AG09309 (cell line): ENCODE data around the gene AGR3.

Experiments
- DNase-seq: peaks from one replicate; pipeline ENCODE4 v3.0.0-alpha.2; 2010; ENCODE audit warnings: low read depth
- H3K4me3 ChIP-seq: 2 replicates; pipeline ENCODE4 v1.5.1; 2011; ENCODE audit warnings: mild to moderate bottlenecking, low read depth, low read length, moderate library complexity; ENCODE audit not compliant: control insufficient read depth
- TF ChIP-seq, protein P1 (sequence below): IDR thresholded peaks from 2 replicates; pipeline ENCODE4 v1.5.1; 2011; ENCODE audit warnings: mild to moderate bottlenecking, low read depth, low read length, inconsistent platforms; ENCODE audit not compliant: insufficient read depth, control insufficient read depth; ENCODE audit errors: missing control alignments

AGR3 gene

DNA sequence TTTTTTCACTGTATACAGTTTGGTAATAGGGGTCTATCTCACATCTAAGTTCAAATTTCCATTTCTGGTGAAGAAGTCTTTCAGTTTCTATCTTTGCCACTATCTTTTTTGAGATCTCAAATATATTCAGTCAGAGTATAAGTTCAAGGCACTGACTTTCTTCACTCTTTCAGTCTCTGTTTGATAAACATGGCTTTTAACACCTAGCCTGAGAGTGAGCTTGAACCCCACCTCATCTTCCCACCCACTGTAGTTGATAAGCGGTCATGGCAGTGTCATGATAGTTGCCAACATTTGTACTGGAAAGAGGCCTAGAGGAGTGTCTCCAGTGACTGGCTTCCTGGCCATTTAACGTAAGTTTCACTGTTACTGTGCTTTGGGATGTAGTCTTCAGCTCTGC lies 41.2 kb upstream of the AGR3 start:
- DNase-seq = no peak
- TF ChIP-seq, protein P1, sequence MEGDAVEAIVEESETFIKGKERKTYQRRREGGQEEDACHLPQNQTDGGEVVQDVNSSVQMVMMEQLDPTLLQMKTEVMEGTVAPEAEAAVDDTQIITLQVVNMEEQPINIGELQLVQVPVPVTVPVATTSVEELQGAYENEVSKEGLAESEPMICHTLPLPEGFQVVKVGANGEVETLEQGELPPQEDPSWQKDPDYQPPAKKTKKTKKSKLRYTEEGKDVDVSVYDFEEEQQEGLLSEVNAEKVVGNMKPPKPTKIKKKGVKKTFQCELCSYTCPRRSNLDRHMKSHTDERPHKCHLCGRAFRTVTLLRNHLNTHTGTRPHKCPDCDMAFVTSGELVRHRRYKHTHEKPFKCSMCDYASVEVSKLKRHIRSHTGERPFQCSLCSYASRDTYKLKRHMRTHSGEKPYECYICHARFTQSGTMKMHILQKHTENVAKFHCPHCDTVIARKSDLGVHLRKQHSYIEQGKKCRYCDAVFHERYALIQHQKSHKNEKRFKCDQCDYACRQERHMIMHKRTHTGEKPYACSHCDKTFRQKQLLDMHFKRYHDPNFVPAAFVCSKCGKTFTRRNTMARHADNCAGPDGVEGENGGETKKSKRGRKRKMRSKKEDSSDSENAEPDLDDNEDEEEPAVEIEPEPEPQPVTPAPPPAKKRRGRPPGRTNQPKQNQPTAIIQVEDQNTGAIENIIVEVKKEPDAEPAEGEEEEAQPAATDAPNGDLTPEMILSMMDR = no peak
- no peak overlapping the region for H3K4me3 ChIP-seq

DNA sequence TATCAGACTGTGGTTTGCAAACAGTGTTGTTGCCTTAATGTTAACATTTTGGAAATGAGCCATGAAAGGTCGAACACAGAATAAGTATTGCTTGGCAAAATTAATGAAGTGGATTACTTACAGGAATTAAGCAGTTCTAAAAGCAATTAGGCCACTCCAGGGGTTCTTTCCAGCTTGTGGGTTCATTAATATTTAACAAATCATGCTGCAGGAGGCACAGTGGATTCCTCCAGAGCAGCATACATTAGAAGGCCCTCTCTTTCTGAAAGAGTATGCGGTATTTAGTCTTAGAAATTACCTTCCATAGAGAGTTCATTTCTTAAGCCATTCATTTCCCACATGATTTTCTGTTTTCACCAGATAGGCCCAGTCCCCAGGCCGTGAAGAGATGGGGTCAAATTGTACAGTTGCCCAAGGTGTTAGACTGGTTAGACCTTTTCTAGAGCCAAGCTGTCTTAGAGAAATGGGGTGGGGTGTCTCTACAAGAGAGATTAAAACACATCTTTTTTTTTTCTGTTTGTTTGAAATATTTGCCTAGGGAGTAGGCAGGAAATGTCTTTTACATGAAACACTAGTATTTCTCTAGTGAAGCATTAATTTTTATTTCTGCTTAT lies 40.0 kb upstream of the AGR3 start:
- TF ChIP-seq, protein P1 = no peak
- no peak for DNase-seq
- no peak overlapping the region for H3K4me3 ChIP-seq

DNA sequence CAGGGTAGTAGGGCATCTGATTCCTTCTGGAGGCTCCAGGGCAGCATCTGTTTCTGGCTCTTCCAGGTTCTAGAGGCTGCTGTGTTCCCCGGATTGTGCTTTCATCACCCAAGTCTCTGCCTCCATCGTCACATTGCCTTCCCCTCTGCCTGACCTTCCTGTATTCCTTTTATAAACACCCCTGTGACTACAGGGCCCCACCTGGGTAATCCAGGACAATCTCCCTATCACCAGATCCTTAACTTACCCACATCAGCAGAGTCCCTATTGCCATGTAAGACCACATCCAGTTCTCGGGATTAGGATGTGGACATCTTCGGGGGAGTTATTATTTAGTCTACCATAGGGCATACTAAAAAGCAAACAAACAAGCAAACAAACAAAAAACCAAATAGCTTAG lies 39.4 kb upstream of the AGR3 start:
- H3K4me3 ChIP-seq = no peak overlapping the region
- TF ChIP-seq, protein P1 = no peak
- DNase-seq = no peak

DNA sequence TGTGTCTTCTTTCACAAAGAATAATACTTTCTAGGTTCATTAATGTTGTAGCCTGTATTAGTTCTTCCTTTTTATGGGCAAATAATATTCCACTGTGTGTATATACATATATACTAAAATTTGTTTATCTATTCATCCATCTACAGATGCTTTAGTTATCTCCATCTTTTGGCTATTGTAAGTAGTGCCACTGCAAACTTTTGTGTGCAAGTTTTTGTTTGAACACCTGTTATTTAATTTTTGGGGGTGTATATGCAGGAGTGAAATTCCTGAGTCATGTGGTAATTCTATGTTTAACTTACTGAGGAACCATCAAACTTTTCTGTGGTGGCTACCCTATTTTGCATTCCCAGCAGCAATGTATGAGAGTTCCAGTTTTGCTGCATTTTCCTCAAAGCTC lies 37.7 kb upstream of the AGR3 start:
- TF ChIP-seq, protein P1 = no peak
- DNase-seq = no peak
- H3K4me3 ChIP-seq = no peak overlapping the region

DNA sequence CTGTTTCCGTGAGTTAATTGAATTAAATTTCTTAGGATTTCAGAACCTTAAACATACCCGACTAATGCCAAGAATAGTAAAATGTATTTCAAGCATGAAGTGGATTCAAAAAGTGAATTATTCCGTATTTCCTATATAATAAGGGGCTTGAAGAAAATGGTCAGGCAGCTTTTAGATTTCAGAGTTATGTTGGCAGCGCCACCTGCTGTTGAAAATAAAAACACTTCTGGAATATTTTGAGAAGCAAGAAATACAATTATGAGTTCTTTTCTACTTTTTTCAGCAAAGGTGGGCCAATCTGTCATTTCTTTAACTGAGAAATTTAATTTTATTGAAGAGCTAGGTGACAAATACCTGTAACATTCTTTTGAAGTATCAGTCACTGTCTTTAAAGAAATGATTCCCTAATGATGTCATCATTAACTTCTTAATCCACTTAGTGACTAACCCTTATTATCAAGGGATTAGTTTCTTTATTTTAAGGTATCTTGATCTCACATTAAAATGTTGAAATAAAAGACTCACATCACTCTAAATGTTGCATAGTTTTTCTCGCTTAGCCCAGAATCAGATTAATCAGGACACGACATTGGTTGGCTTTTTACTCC lies 36.6 kb upstream of the AGR3 start:
- TF ChIP-seq, protein P1 = peak; percentile 51
- no peak for DNase-seq
- no peak overlapping the region for H3K4me3 ChIP-seq

DNA sequence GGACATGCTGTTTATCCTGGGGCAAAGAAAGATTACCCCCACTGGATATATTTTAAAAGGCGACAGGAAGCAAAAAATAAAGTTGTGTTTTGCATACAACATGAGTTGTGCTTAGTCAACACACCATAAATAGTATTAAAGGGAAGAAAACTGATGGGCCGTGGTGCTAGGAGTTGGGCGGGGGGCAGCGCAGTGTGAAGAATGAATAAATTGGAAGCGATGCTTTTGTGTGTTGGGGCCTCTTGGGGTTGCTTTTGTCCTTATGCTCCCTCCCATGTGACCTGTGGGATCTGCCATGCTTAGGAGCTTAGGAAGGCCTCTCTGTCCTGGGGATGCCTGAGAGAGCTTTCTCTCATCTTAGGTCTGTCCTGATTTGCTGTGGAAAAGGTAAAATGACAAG lies 35.0 kb upstream of the AGR3 start:
- no peak for DNase-seq
- H3K4me3 ChIP-seq = no peak overlapping the region
- TF ChIP-seq, protein P1 = no peak

DNA sequence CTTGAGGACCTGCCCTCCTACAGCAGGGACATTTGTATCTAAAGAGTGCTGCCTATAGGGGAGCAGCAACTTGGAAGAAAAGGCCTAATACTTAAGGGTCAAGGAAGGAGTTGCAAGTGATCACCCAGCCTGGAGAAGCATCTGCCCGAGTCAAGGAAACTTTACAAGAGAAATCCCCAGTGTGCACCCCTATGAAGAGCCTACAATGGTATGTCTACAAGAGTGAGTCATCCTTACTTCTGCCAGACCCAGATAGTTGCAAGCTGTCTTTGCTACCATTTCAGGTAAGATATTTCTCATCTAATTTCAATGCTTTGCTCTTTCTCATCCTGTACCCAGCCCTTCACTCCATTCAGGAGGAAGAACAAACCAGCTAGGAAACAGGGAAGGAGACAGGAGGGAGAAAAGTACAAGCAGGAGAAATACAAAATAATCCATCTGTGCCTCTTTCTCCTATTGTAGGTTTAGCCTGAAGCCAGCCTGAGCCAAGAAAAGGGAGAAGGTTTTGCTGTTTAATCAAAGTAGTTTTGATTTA lies 34.4 kb upstream of the AGR3 start:
- H3K4me3 ChIP-seq = no peak overlapping the region
- TF ChIP-seq, protein P1 = no peak
- peak; percentile 77 for DNase-seq
